Liver (tissue), 9 donors: ENCODE results near the gene VWC2. TPM values are rescaled to one million over a fixed set of nuclear protein-coding genes. Genes with fewer than 3 reads are reported as not detected.

Experiments used
- DNase-seq: peaks from one replicate; pipeline ENCODE4 v3.0.0-alpha.2; 2017; ENCODE audit warnings: low spot score
- H3K27ac ChIP-seq, 2 donors: one replicate each; pipeline ENCODE4 v1.7.0; 2013; ENCODE audit warnings: inconsistent platforms in 2 of 2, low read length in 2 of 2, control low read depth in 1 of 2, low read depth in 1 of 2, mild to moderate bottlenecking in 1 of 2
- H3K27me3 ChIP-seq, 4 donors: one replicate each; pipeline versions ENCODE4 v1.6.1 to v1.7.0; 2013; ENCODE audit warnings: low read length in 3 of 4, inconsistent platforms in 1 of 4, mild to moderate bottlenecking in 1 of 4, moderate library complexity in 1 of 4; ENCODE audit not compliant: control insufficient read depth in 4 of 4, insufficient read depth in 4 of 4
- H3K36me3 ChIP-seq, 4 donors: one replicate each; pipeline versions ENCODE4 v1.6.1 to v1.7.0; 2013; ENCODE audit warnings: low read length in 3 of 4, mild to moderate bottlenecking in 3 of 4, low read depth in 1 of 4, moderate library complexity in 1 of 4; ENCODE audit not compliant: control insufficient read depth in 4 of 4, insufficient read depth in 3 of 4
- H3K4me1 ChIP-seq, 4 donors: one replicate each; pipeline versions ENCODE4 v1.6.1 to v1.7.0; 2013; ENCODE audit warnings: low read length in 3 of 4, mild to moderate bottlenecking in 3 of 4, moderate library complexity in 1 of 4; ENCODE audit not compliant: control insufficient read depth in 4 of 4, insufficient read depth in 4 of 4
- H3K4me3 ChIP-seq, 3 donors: one replicate each; pipeline versions ENCODE4 v1.6.1 to v1.7.0; 2013; ENCODE audit warnings: low read length in 3 of 3, control low read depth in 1 of 3, low read depth in 1 of 3, mild to moderate bottlenecking in 1 of 3
- H3K9ac ChIP-seq, 2 donors: one replicate each; pipeline ENCODE4 v1.7.0; 2013; ENCODE audit warnings: low read length in 2 of 2, mild to moderate bottlenecking in 2 of 2, moderate library complexity in 2 of 2, control low read depth in 1 of 2, low read depth in 1 of 2
- H3K9me3 ChIP-seq, 4 donors: one replicate each; pipeline versions ENCODE4 v1.6.1 to v1.7.0; 2013; ENCODE audit warnings: low read length in 3 of 4; ENCODE audit not compliant: control insufficient read depth in 4 of 4
- ATF3 ChIP-seq: IDR thresholded peaks from 2 replicates; pipeline ENCODE4 v1.6.1; 2016; ENCODE audit warnings: antibody characterized with exemption
- EGR1 ChIP-seq, 2 donors: IDR thresholded peaks; 2 replicates each; pipeline ENCODE4 v1.6.1; 2016 to 2018; ENCODE audit warnings: antibody characterized with exemption in 2 of 2, low read depth in 2 of 2
- FOXA1 ChIP-seq: IDR thresholded peaks from 2 replicates; pipeline ENCODE4 v1.6.1; 2016; ENCODE audit warnings: antibody characterized with exemption
- FOXA2 ChIP-seq: IDR thresholded peaks from 2 replicates; pipeline ENCODE4 v1.6.1; 2016; ENCODE audit warnings: antibody characterized with exemption
- GABPA ChIP-seq, 2 donors: IDR thresholded peaks in 1 of 2; conservative IDR thresholded peaks in 1 of 2; 2 replicates each; pipeline ENCODE4 v1.6.1; 2016; ENCODE audit warnings: antibody characterized with exemption in 2 of 2, mild to moderate bottlenecking in 1 of 2, moderate library complexity in 1 of 2
- HNF4A ChIP-seq, 2 donors: conservative IDR thresholded peaks; 2 replicates each; pipeline ENCODE4 v1.6.1; 2016; ENCODE audit warnings: antibody characterized with exemption in 2 of 2, mild to moderate bottlenecking in 2 of 2
- HNF4G ChIP-seq: IDR thresholded peaks from 2 replicates; pipeline ENCODE4 v1.6.1; 2016; ENCODE audit warnings: antibody characterized with exemption
- JUND ChIP-seq, 2 donors: IDR thresholded peaks; 2 replicates each; pipeline ENCODE4 v1.6.1; 2016; ENCODE audit warnings: antibody characterized with exemption in 2 of 2
- NR2F2 ChIP-seq: IDR thresholded peaks from 2 replicates; pipeline ENCODE4 v1.6.1; 2016; ENCODE audit warnings: antibody characterized with exemption
- RAD21 ChIP-seq, 2 donors: IDR thresholded peaks; 2 replicates each; pipeline ENCODE4 v1.6.1; 2016; ENCODE audit warnings: antibody characterized with exemption in 2 of 2, mild to moderate bottlenecking in 2 of 2
- RXRA ChIP-seq, 2 donors: IDR thresholded peaks; 2 replicates each; pipeline ENCODE4 v1.6.1; 2017 to 2018; ENCODE audit warnings: antibody characterized with exemption in 2 of 2, mild to moderate bottlenecking in 1 of 2
- SP1 ChIP-seq: IDR thresholded peaks from 2 replicates; pipeline ENCODE4 v1.6.1; 2018; ENCODE audit warnings: antibody characterized with exemption, mild to moderate bottlenecking
- TAF1 ChIP-seq: conservative IDR thresholded peaks from 2 replicates; pipeline ENCODE4 v1.6.1; 2016; ENCODE audit warnings: antibody characterized with exemption, mild to moderate bottlenecking
- WGBS: extraction: QIAGEN DNeasy Blood & Tissue Kit; methylation state at CpG from one replicate; pipeline ENCODE4 v1.1.7; 2013; 5-methylcytosine and 5-hydroxymethylcytosine counted together
- polyA plus RNA-seq, 2 donors: library from polyadenylated mRNA; stranded (reverse) in 1 of 2; unstranded in 1 of 2; fragments of 200-250 nt in 1 of 2; fragments of >200 nt in 1 of 2; fragmentation: Nextera tagmentation in 1 of 2; extraction: Ambion mirVana in 1 of 2; gene quantifications; one replicate each; pipeline versions ENCODE4 v1.2.1 to v1.2.3, GENCODE V29; 2013 to 2015
- total RNA-seq, 2 donors: library from RNA; depleted of rRNA; stranded (reverse); fragments of >200 nt; gene quantifications; one replicate each; pipeline ENCODE4 v1.2.3, GENCODE V29; 2014
- TF ChIP-seq, protein P1 (sequence below): fragments of 150-350 bp; IDR thresholded peaks from 2 replicates; pipeline ENCODE4 v1.5.1; 2017; ENCODE audit warnings: improper control_type of control experiment, low read depth, low read length; ENCODE audit not compliant: missing input control
- TF ChIP-seq, protein P2 (sequence below): IDR thresholded peaks from 2 replicates; pipeline ENCODE4 v1.6.1; 2016; ENCODE audit warnings: antibody characterized with exemption
- TF ChIP-seq, protein P3 (sequence below): IDR thresholded peaks from 2 replicates; pipeline ENCODE4 v1.6.1; 2016; ENCODE audit warnings: antibody characterized with exemption
- donor health status: healthy.
- donor health status: healthy.
- donor health status: healthy.
- donor health status: healthy.
- donor health status: healthy.

Gene VWC2
- total and polyA plus RNA-seq, 4 donors, result not detected

GRCh38 chr7:49802600-49802999 is 29.2 kb downstream of the VWC2 start (continued):
- TF ChIP-seq GABPA (IDR thresholded peaks at IDR 0.05 in 1 of 2, conservative IDR thresholded peaks at IDR 0.05 in 1 of 2), result no peak
- TF ChIP-seq, protein P1, sequence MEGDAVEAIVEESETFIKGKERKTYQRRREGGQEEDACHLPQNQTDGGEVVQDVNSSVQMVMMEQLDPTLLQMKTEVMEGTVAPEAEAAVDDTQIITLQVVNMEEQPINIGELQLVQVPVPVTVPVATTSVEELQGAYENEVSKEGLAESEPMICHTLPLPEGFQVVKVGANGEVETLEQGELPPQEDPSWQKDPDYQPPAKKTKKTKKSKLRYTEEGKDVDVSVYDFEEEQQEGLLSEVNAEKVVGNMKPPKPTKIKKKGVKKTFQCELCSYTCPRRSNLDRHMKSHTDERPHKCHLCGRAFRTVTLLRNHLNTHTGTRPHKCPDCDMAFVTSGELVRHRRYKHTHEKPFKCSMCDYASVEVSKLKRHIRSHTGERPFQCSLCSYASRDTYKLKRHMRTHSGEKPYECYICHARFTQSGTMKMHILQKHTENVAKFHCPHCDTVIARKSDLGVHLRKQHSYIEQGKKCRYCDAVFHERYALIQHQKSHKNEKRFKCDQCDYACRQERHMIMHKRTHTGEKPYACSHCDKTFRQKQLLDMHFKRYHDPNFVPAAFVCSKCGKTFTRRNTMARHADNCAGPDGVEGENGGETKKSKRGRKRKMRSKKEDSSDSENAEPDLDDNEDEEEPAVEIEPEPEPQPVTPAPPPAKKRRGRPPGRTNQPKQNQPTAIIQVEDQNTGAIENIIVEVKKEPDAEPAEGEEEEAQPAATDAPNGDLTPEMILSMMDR, result no peak

GRCh38 chr7:49803812-49804211 is 30.4 kb downstream of the VWC2 start:
- Histone ChIP-seq H3K9ac (no peak overlapping the region), H3K9me3 (no peaks in the 10 kb centered on the region), H3K4me1 (no peaks in the 10 kb centered on the region), H3K4me3 (no peak overlapping the region), H3K27ac (no peak overlapping the region), H3K36me3 (no peaks in the 10 kb centered on the region), H3K27me3 (peaks cover 0 to 3% (median 0%) of the 10 kb centered on the region in 4 donors)
- TF ChIP-seq, protein P1, result no peak
- no peak for TF ChIP-seq FOXA1
- TF ChIP-seq FOXA2, result no peak
- TF ChIP-seq HNF4A (conservative IDR thresholded peaks at IDR 0.05), result no peak
- TF ChIP-seq HNF4G, result no peak
- no peak for TF ChIP-seq RAD21 (IDR thresholded peaks at IDR 0.05)
- no peak for TF ChIP-seq GABPA (IDR thresholded peaks at IDR 0.05 in 1 of 2, conservative IDR thresholded peaks at IDR 0.05 in 1 of 2)
- TF ChIP-seq, protein P2, sequence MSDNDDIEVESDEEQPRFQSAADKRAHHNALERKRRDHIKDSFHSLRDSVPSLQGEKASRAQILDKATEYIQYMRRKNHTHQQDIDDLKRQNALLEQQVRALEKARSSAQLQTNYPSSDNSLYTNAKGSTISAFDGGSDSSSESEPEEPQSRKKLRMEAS, result no peak
- TF ChIP-seq ATF3, result no peak
- no peak for TF ChIP-seq TAF1
- DNase-seq, result no peak
- 78% methylated on average over 4 of the region's 4 CpGs for WGBS

GRCh38 chr7:49805371-49806007 is 32.1 kb downstream of the VWC2 start:
- Histone ChIP-seq H3K4me1 (no peaks in the 10 kb centered on the region), H3K36me3 (no peaks in the 10 kb centered on the region), H3K9ac (no peak overlapping the region), H3K9me3 (no peaks in the 10 kb centered on the region), H3K27ac (no peak overlapping the region), H3K27me3 (peaks cover 0 to 3% (median 0%) of the 10 kb centered on the region in 4 donors), H3K4me3 (no peak overlapping the region)
- WGBS, result 69% methylated on average over 2 of the region's 2 CpGs
- no peak for DNase-seq
- no peak for TF ChIP-seq HNF4G
- TF ChIP-seq JUND (IDR thresholded peaks at IDR 0.05), result no peak
- TF ChIP-seq TAF1, result no peak
- TF ChIP-seq, protein P1, result no peak
- TF ChIP-seq ATF3, result no peak
- TF ChIP-seq, protein P3, sequence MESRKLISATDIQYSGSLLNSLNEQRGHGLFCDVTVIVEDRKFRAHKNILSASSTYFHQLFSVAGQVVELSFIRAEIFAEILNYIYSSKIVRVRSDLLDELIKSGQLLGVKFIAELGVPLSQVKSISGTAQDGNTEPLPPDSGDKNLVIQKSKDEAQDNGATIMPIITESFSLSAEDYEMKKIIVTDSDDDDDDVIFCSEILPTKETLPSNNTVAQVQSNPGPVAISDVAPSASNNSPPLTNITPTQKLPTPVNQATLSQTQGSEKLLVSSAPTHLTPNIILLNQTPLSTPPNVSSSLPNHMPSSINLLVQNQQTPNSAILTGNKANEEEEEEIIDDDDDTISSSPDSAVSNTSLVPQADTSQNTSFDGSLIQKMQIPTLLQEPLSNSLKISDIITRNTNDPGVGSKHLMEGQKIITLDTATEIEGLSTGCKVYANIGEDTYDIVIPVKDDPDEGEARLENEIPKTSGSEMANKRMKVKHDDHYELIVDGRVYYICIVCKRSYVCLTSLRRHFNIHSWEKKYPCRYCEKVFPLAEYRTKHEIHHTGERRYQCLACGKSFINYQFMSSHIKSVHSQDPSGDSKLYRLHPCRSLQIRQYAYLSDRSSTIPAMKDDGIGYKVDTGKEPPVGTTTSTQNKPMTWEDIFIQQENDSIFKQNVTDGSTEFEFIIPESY, result no peak
- no peak for TF ChIP-seq HNF4A (conservative IDR thresholded peaks at IDR 0.05)
- no peak for TF ChIP-seq RXRA (IDR thresholded peaks at IDR 0.05)
- no peak for TF ChIP-seq GABPA (IDR thresholded peaks at IDR 0.05 in 1 of 2, conservative IDR thresholded peaks at IDR 0.05 in 1 of 2)
- TF ChIP-seq NR2F2, result no peak
- TF ChIP-seq SP1, result no peak
- TF ChIP-seq RAD21 (IDR thresholded peaks at IDR 0.05), result no peak
- TF ChIP-seq, protein P2, result no peak
- TF ChIP-seq EGR1 (IDR thresholded peaks at IDR 0.05; ENCODE audit: low read depth in 2 of 2), result no peak
- no peak for TF ChIP-seq FOXA2
